ENCODE results near the gene POLA2. TPM values are rescaled to one million over a fixed set of nuclear protein-coding genes. Genes with fewer than 3 reads are reported as not detected.
"Not testable (repeated sequence)": the region's sequence is repeated elsewhere in the genome, so short reads cannot be mapped to it uniquely, and the experiment has no call there.

The POLA2 gene
- total RNA-seq (2014; rRNA removed; shearing (Covaris generic)): 24.8 and 27.5 TPM in 2 replicates

- DNase-seq (ENCODE audit: low spot score): peak; percentile 99
Observed at GRCh38 chr11:65261591-65262380, at the start of gene POLA2. Gene POLA2, plus strand, starts transcription at chr11:65261962. Its CDS starts 331 bp downstream, at chr11:65262293.

GRCh38 chr11:65212226-65212801 is 49.4 kb upstream of the POLA2 start:
- DNase-seq (ENCODE audit: low spot score): no peak

GRCh38 chr11:65213322-65214211 is 48.2 kb upstream of the POLA2 start:
- peak; percentile 12 for DNase-seq (ENCODE audit: low spot score)

GRCh38 chr11:65214212-65214845 is 47.4 kb upstream of the POLA2 start:
- no peak for DNase-seq (ENCODE audit: low spot score)

GRCh38 chr11:65215441-65216076 is 46.2 kb upstream of the POLA2 start:
- DNase-seq (ENCODE audit: low spot score): no peak

GRCh38 chr11:65216830-65217229 is 44.9 kb upstream of the POLA2 start:
- no peak for DNase-seq (ENCODE audit: low spot score)

GRCh38 chr11:65217441-65218423 is 44.0 kb upstream of the POLA2 start:
- no peak for DNase-seq (ENCODE audit: low spot score)

GRCh38 chr11:65218446-65218845 is 43.3 kb upstream of the POLA2 start:
- no peak for DNase-seq (ENCODE audit: low spot score)

GRCh38 chr11:65219930-65220213 is 41.9 kb upstream of the POLA2 start:
- no peak for DNase-seq (ENCODE audit: low spot score)

GRCh38 chr11:65221026-65221425 is 40.7 kb upstream of the POLA2 start:
- DNase-seq (ENCODE audit: low spot score): no peak

- DNase-seq (ENCODE audit: low spot score): no peak
Observed at GRCh38 chr11:65223011-65223410, 38.8 kb upstream of the POLA2 start.

GRCh38 chr11:65224930-65225278 is 36.9 kb upstream of the POLA2 start:
- peak; percentile 18 for DNase-seq (ENCODE audit: low spot score)

GRCh38 chr11:65225279-65226102 is 36.3 kb upstream of the POLA2 start:
- DNase-seq (ENCODE audit: low spot score): no peak

- DNase-seq (ENCODE audit: low spot score): no peak
Observed at GRCh38 chr11:65226103-65226442, 35.7 kb upstream of the POLA2 start.

GRCh38 chr11:65227879-65228278 is 33.9 kb upstream of the POLA2 start:
- no peak for DNase-seq (ENCODE audit: low spot score)

GRCh38 chr11:65236194-65237059 is 25.3 kb upstream of the POLA2 start:
- DNase-seq (ENCODE audit: low spot score): no peak

- DNase-seq (ENCODE audit: low spot score): not testable (repeated sequence)
Observed at GRCh38 chr11:65238302-65238701, 23.5 kb upstream of the POLA2 start.

GRCh38 chr11:65241134-65241533 is 20.6 kb upstream of the POLA2 start:
- DNase-seq (ENCODE audit: low spot score): no peak

GRCh38 chr11:65241692-65242091 is 20.1 kb upstream of the POLA2 start:
- no peak for DNase-seq (ENCODE audit: low spot score)

Measured in HT-29 (cell line).